Activated effector memory CD4-positive, alpha-beta T cell treated with anti-CD3 and anti-CD28 coated beads, Interleukin-2, amount 50 U/mL, for 16 hours (primary cell): ENCODE measurements around the gene CCAR1.
"Not testable (repeated sequence)": the region's sequence is repeated elsewhere in the genome, so short reads cannot be mapped to it uniquely, and the experiment has no call there.

ENCODE experiments used
- DNase-seq: peaks from one replicate; pipeline ENCODE4 v3.0.0-alpha.2; 2020

The CCAR1 gene

DNA sequence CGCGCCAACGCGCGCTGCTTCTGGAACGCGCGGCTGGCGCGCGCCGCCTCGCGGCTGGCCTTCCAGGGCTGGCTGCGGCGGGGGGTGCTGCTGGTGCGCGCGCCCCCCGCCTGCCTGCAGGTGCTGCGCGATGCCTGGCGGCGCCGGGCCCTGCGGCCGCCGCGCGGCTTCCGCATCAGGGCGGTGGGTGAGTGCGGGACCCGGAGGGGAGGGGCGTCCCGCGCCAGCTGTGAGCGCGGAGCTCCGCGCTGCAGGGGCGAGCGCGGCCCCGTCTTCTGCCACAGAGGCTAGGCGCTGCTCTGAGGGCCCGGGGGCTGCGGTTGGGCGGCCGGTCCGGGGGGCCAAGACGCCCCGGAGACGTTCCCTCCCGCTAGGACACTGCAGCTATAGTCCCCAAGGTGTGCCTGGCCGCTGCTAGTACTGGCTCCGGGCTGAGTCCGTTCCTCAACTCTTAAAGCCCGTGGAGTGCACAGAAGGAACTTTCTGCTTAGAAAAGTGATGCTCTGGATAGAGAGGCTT, 107.1 kb downstream of the CCAR1 start:
- peak; percentile 64 for DNase-seq

DNA sequence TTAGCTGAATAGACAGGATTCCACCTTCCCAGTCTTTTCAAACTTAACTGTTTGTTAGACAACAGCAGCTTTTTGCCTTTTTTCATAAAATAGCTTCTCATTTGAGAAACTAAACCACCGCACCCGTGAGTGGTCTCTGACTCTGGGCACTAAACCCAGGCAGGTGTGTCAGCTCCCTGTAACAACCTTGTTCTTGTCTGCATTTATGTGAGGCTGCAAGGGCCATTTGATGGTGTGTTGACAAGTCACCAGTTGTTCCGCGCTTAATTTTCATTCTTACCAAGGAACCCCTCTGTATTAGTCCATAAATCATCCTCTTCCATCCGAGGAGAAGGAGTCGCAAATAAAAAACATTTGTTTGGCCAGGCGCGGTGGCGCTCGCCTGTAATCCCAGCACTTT, 107.8 kb downstream of the CCAR1 start:
- no peak for DNase-seq

- DNase-seq: no peak
These were observed 108.5 kb downstream of the CCAR1 start for GRCh38 chr10:68829521-68829920.

GRCh38 chr10:68829952-68830351, 108.9 kb downstream of the CCAR1 start:
- DNase-seq: no peak

GRCh38 chr10:68831961-68832455, 111.0 kb downstream of the CCAR1 start:
- DNase-seq: no peak

- no peak for DNase-seq
These were observed 111.6 kb downstream of the CCAR1 start for GRCh38 chr10:68832601-68833000.

DNA sequence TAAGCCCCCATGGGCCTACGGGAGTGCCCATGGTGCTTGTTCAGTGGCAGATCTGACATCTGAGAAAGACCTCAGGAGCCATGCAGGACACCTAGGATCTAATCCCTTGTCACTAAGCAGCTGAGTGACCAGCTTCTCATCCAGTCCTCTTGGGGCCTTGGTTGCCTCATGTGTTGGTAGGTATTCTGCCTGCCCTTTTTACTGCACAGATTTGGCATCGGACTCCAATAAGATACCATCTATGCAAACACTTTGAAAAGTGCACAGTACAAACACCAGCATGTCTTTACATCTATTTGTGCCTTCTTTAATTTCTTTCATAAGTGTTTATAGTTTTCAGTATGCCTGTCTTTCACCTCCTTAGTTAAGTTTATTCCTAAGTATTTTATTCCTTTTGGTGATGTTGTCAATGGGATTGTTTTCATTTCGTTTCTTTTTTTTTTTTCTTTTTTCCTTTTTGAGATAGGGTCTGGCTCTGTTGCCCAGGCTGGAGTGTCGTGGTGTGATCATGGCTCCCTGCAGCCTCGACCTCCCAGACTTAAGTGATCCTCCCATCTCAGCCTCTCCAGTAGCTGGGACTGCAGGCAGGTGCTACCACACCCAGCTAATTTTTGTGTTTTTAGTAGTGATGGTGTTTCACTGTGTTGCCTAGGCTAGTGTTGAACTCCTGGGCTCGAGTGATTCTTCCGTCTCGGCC, 116.7 kb downstream of the CCAR1 start:
- DNase-seq: no peak

- DNase-seq: not testable (repeated sequence)
These were observed 119.6 kb downstream of the CCAR1 start for GRCh38 chr10:68840650-68841049.
